ENCODE measurements around the gene VAMP1. TPM values are rescaled to one million over a fixed set of nuclear protein-coding genes. Genes with fewer than 3 reads are reported as not detected.

VAMP1 gene
- total and polyA plus RNA-seq, 2 of the 13 experiments (the other 11 are each of a cell fraction or from before 2014, with no cell fraction given), result 2.5 to 7.4 TPM

DNA sequence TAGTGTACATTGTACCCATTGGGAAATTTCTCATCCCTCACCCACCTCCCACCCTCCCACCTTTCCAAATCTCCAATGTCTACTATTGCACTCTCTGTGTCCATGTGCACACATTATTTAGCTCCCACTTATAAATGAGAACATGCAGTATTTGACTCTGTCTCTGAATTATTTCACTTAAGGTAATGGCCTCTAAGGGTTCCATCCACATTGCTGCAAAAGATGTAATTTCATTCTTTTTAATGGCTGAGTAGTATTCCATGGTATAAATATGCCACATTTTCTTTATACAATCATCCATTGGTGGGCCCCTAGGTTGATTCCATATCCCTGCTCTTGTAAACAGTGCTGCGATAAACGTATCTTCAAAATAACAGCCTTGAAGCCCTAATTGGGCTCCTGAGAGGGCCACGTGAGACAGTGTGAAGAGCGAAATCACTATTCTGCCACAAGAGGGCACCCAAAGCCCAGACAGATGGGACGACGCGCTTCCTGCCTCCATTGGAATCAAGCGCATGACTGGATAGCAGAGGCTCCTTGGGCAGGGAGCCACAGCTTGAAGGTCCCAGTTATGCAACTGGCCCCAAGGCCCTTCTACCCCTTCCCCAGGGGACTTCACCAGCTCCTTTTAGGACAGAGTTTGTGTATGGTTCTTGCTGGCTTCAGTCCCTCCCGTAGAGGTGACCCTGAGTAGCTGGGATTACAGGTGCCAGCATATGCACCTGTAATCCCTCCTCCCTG lies 47.0 kb downstream of the VAMP1 start (continued):
- TF ChIP-seq, protein P1, sequence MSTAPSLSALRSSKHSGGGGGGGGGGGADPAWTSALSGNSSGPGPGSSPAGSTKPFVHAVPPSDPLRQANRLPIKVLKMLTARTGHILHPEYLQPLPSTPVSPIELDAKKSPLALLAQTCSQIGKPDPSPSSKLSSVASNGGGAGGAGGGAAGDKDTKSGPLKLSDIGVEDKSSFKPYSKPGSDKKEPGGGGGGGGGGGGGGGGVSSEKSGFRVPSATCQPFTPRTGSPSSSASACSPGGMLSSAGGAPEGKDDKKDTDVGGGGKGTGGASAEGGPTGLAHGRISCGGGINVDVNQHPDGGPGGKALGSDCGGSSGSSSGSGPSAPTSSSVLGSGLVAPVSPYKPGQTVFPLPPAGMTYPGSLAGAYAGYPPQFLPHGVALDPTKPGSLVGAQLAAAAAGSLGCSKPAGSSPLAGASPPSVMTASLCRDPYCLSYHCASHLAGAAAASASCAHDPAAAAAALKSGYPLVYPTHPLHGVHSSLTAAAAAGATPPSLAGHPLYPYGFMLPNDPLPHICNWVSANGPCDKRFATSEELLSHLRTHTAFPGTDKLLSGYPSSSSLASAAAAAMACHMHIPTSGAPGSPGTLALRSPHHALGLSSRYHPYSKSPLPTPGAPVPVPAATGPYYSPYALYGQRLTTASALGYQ (CRISPR knock-in tag; IDR thresholded peaks at IDR 0.05), result no peak
- no peak for TF ChIP-seq ZNF30 (CRISPR knock-in tag; IDR thresholded peaks at IDR 0.05)
- TF ChIP-seq, protein P2, sequence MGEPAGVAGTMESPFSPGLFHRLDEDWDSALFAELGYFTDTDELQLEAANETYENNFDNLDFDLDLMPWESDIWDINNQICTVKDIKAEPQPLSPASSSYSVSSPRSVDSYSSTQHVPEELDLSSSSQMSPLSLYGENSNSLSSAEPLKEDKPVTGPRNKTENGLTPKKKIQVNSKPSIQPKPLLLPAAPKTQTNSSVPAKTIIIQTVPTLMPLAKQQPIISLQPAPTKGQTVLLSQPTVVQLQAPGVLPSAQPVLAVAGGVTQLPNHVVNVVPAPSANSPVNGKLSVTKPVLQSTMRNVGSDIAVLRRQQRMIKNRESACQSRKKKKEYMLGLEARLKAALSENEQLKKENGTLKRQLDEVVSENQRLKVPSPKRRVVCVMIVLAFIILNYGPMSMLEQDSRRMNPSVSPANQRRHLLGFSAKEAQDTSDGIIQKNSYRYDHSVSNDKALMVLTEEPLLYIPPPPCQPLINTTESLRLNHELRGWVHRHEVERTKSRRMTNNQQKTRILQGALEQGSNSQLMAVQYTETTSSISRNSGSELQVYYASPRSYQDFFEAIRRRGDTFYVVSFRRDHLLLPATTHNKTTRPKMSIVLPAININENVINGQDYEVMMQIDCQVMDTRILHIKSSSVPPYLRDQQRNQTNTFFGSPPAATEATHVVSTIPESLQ (CRISPR knock-in tag; conservative IDR thresholded peaks at IDR 0.05), result no peak
- TF ChIP-seq, protein P3, sequence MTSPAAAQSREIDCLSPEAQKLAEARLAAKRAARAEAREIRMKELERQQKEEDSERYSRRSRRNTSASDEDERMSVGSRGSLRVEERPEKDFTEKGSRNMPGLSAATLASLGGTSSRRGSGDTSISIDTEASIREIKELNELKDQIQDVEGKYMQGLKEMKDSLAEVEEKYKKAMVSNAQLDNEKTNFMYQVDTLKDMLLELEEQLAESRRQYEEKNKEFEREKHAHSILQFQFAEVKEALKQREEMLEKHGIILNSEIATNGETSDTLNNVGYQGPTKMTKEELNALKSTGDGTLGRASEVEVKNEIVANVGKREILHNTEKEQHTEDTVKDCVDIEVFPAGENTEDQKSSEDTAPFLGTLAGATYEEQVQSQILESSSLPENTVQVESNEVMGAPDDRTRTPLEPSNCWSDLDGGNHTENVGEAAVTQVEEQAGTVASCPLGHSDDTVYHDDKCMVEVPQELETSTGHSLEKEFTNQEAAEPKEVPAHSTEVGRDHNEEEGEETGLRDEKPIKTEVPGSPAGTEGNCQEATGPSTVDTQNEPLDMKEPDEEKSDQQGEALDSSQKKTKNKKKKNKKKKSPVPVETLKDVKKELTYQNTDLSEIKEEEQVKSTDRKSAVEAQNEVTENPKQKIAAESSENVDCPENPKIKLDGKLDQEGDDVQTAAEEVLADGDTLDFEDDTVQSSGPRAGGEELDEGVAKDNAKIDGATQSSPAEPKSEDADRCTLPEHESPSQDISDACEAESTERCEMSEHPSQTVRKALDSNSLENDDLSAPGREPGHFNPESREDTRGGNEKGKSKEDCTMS (CRISPR knock-in tag; conservative IDR thresholded peaks at IDR 0.05), result no peak
- TF ChIP-seq, protein P4, sequence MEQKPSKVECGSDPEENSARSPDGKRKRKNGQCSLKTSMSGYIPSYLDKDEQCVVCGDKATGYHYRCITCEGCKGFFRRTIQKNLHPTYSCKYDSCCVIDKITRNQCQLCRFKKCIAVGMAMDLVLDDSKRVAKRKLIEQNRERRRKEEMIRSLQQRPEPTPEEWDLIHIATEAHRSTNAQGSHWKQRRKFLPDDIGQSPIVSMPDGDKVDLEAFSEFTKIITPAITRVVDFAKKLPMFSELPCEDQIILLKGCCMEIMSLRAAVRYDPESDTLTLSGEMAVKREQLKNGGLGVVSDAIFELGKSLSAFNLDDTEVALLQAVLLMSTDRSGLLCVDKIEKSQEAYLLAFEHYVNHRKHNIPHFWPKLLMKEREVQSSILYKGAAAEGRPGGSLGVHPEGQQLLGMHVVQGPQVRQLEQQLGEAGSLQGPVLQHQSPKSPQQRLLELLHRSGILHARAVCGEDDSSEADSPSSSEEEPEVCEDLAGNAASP (CRISPR knock-in tag; IDR thresholded peaks at IDR 0.05; ENCODE audit: borderline replicate concordance), result 0 out of 2 replicates have a peak, but pooled peaks have one; percentile 37
- no peak for TF ChIP-seq ZNF878 (CRISPR knock-in tag; IDR thresholded peaks at IDR 0.05)
- TF ChIP-seq SNAI1 (CRISPR knock-in tag; IDR thresholded peaks at IDR 0.05; ENCODE audit: borderline replicate concordance), result no peak
- TF ChIP-seq RBM22 (optimal IDR thresholded peaks at IDR 0.05; ENCODE audit: low read length), result no peak
- TF ChIP-seq, protein P5, sequence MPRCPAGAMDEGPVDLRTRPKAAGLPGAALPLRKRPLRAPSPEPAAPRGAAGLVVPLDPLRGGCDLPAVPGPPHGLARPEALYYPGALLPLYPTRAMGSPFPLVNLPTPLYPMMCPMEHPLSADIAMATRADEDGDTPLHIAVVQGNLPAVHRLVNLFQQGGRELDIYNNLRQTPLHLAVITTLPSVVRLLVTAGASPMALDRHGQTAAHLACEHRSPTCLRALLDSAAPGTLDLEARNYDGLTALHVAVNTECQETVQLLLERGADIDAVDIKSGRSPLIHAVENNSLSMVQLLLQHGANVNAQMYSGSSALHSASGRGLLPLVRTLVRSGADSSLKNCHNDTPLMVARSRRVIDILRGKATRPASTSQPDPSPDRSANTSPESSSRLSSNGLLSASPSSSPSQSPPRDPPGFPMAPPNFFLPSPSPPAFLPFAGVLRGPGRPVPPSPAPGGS (CRISPR knock-in tag; IDR thresholded peaks at IDR 0.05), result no peak
- TF ChIP-seq ZKSCAN1 (IDR thresholded peaks at IDR 0.05; ENCODE audit: low read length), result no peak
- TF ChIP-seq, protein P6, sequence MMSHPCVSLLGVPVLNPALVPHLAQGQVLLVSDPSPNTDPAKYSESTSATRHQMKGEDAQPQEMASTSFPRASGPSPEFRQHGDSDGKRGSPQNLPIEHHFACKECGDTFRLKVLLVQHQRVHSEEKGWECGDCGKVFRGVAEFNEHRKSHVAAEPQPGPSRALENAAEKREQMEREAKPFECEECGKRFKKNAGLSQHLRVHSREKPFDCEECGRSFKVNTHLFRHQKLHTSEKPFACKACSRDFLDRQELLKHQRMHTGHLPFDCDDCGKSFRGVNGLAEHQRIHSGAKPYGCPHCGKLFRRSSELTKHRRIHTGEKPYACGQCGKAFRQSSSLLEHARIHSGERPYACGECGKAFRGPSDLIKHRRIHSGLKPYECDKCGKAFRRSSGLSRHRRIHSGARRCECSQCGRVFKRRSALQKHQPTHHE (CRISPR knock-in tag; IDR thresholded peaks at IDR 0.05; ENCODE audit: borderline replicate concordance), result no peak
- TF ChIP-seq SCMH1 (CRISPR knock-in tag; IDR thresholded peaks at IDR 0.05; ENCODE audit: borderline replicate concordance), result no peak
- TF ChIP-seq ZNF33B (CRISPR knock-in tag; IDR thresholded peaks at IDR 0.05), result no peak
- no peak for TF ChIP-seq ZNF678 (CRISPR knock-in tag; IDR thresholded peaks at IDR 0.05)
